HEK293T (cell line): ENCODE data around the gene ZNF780B.

Experiments
- CTCF ChIA-PET: fragments of 350-600 bp; formaldehyde crosslinking; extraction: SDS; loops from one replicate; lab custom pipeline; 2021; ENCODE audit warnings: antibody characterized with exemption, inconsistent platforms; lab: Yijun Ruan, JAX
- POLR2A ChIA-PET: fragments of 350-600 bp; formaldehyde crosslinking; extraction: SDS; loops from one replicate; lab custom pipeline; 2020; ENCODE audit warnings: antibody characterized with exemption, inconsistent platforms; lab: Yijun Ruan, JAX
- DNase-seq: peaks from one replicate; pipeline ENCODE4 v3.0.0; 2012; ENCODE audit warnings: mixed read lengths; ENCODE audit errors: extremely low spot score
- ARNT ChIP-seq: fragments of 450-650 bp; IDR thresholded peaks from 2 replicates; pipeline ENCODE4 v1.6.1; 2017; ENCODE audit warnings: mild to moderate bottlenecking
- BHLHE40 ChIP-seq: fragments of 450-650 bp; IDR thresholded peaks from 2 replicates; pipeline ENCODE4 v1.6.1; 2016; ENCODE audit warnings: mild to moderate bottlenecking, moderate library complexity, borderline replicate concordance
- CTBP1 ChIP-seq: fragments of 450-650 bp; IDR thresholded peaks from 2 replicates; pipeline ENCODE4 v1.6.1; 2016; ENCODE audit warnings: borderline replicate concordance
- ELF4 ChIP-seq: fragments of 450-650 bp; IDR thresholded peaks from 2 replicates; pipeline ENCODE4 v1.6.1; 2017; ENCODE audit warnings: antibody characterized with exemption
- FOXA1 ChIP-seq: fragments of 450-650 bp; IDR thresholded peaks from 2 replicates; pipeline ENCODE4 v1.6.1; 2016; ENCODE audit warnings: mild to moderate bottlenecking
- FOXK2 ChIP-seq: fragments of 450-650 bp; IDR thresholded peaks from 2 replicates; pipeline ENCODE4 v1.6.1; 2016; ENCODE audit warnings: mild to moderate bottlenecking
- FOXM1 ChIP-seq: fragments of 450-650 bp; IDR thresholded peaks from 2 replicates; pipeline ENCODE4 v1.6.1; 2017; ENCODE audit warnings: mild to moderate bottlenecking, borderline replicate concordance
- HDGF ChIP-seq: fragments of 450-650 bp; IDR thresholded peaks from 2 replicates; pipeline ENCODE4 v1.6.1; 2017; ENCODE audit warnings: antibody characterized with exemption, borderline replicate concordance
- L3MBTL2 ChIP-seq: fragments of 450-650 bp; conservative IDR thresholded peaks from 2 replicates; pipeline ENCODE4 v1.6.1; 2016; ENCODE audit warnings: mild to moderate bottlenecking
- LEF1 ChIP-seq: fragments of 450-650 bp; IDR thresholded peaks from 2 replicates; pipeline ENCODE4 v1.6.1; 2017; ENCODE audit warnings: mild to moderate bottlenecking, borderline replicate concordance
- NFRKB ChIP-seq: fragments of 450-650 bp; IDR thresholded peaks from 2 replicates; pipeline ENCODE4 v1.6.1; 2016; ENCODE audit warnings: mild to moderate bottlenecking, moderate library complexity
- PKNOX1 ChIP-seq: fragments of 450-650 bp; IDR thresholded peaks from 2 replicates; pipeline ENCODE4 v1.6.1; 2016
- SP1 ChIP-seq: fragments of 450-650 bp; IDR thresholded peaks from 2 replicates; pipeline ENCODE4 v1.6.1; 2017
- SUZ12 ChIP-seq: fragments of 450-650 bp; IDR thresholded peaks from 2 replicates; pipeline ENCODE4 v1.6.1; 2016; ENCODE audit warnings: mild to moderate bottlenecking
- TARDBP ChIP-seq: fragments of 450-650 bp; IDR thresholded peaks from 2 replicates; pipeline ENCODE4 v1.6.1; 2016
- ZNF384 ChIP-seq: fragments of 450-650 bp; IDR thresholded peaks from 2 replicates; pipeline ENCODE4 v1.6.1; 2016

ZNF780B gene

GRCh38 chr19:40026597-40026970 lies 29.4 kb downstream of the ZNF780B start:
- DNase-seq, result no peak
- POLR2A ChIA-PET, result no interaction called here
- CTCF ChIA-PET, result no interaction called here
- TF ChIP-seq L3MBTL2 (0 out of 2 replicates have a peak, but pooled peaks have one; percentile 18), FOXM1 (no peak)

- POLR2A ChIA-PET, result no interaction called here
- CTCF ChIA-PET, result no interaction called here
- no peak for DNase-seq
- no peak for TF ChIP-seq FOXK2
- TF ChIP-seq SUZ12, result no peak
- TF ChIP-seq ZNF384, result no peak
These were observed 30.0 kb downstream of the ZNF780B start for GRCh38 chr19:40025938-40026596.

- TF ChIP-seq ARNT (no peak), SP1 (no peak), BHLHE40 (no peak), ZNF384 (no peak), HDGF (no peak), FOXM1 (no peak), LEF1 (no peak), TARDBP (no peak), CTBP1 (no peak), FOXK2 (no peak), ELF4 (no peak), FOXA1 (no peak), NFRKB (no peak), L3MBTL2 (no peak), PKNOX1 (no peak), SUZ12 (no peak)
- POLR2A ChIA-PET, result no interaction called here
These were observed 32.1 kb downstream of the ZNF780B start for GRCh38 chr19:40023969-40024368.

GRCh38 chr19:40013991-40014390 lies 42.0 kb downstream of the ZNF780B start:
- DNase-seq, result no peak
- TF ChIP-seq NFRKB, result no peak
- no peak for TF ChIP-seq SP1
- TF ChIP-seq HDGF, result no peak
- no peak for TF ChIP-seq TARDBP
- TF ChIP-seq PKNOX1, result no peak
- ChIA-PET POLR2A (no interaction called here), CTCF (no interaction called here)

More at GRCh38 chr19:40023969-40024368, 32.1 kb downstream of the ZNF780B start:
- DNase-seq, result no peak
- CTCF ChIA-PET, result no interaction called here

- DNase-seq, result no peak
- ChIA-PET POLR2A (interaction anchor here (1.3 kb wide), 1 partner anchor 13 kb away, joined by 3 read pairs; no protein-coding TSS in a partner anchor), CTCF (no interaction called here)
- no peak for TF ChIP-seq FOXM1
These were observed 46.4 kb downstream of the ZNF780B start for GRCh38 chr19:40009674-40010073.

GRCh38 chr19:40006273-40006691 lies 49.7 kb downstream of the ZNF780B start:
- CTCF ChIA-PET, result no interaction called here
- POLR2A ChIA-PET, result no interaction called here
- no peak for DNase-seq
- no peak for TF ChIP-seq HDGF
- no peak for TF ChIP-seq SP1
- TF ChIP-seq ZNF384, result no peak
- TF ChIP-seq PKNOX1, result no peak
- no peak for TF ChIP-seq CTBP1
- TF ChIP-seq ELF4, result no peak
- no peak for TF ChIP-seq LEF1
- TF ChIP-seq BHLHE40, result no peak
- TF ChIP-seq FOXA1, result no peak
- TF ChIP-seq NFRKB, result no peak
- no peak for TF ChIP-seq TARDBP
- no peak for TF ChIP-seq FOXK2
- TF ChIP-seq FOXM1, result no peak
- TF ChIP-seq L3MBTL2, result no peak
- TF ChIP-seq SUZ12, result no peak
- TF ChIP-seq ARNT, result no peak

GRCh38 chr19:40005691-40006272 lies 50.2 kb downstream of the ZNF780B start:
- POLR2A ChIA-PET, result no interaction called here
- TF ChIP-seq ARNT (no peak), SUZ12 (no peak)
- DNase-seq, result no peak
- CTCF ChIA-PET, result no interaction called here
